GM21528 (cell line): Measurements from ENCODE around the gene SDR42E2.
"Not testable (repeated sequence)": the region's sequence is repeated elsewhere in the genome, so short reads cannot be mapped to it uniquely, and the experiment has no call there.

ENCODE experiments used
- ATAC-seq: cut with Tn5 transposase; IDR thresholded peaks from one replicate; pipeline ENCODE4 v1.9.1; 2021; ENCODE audit warnings: mild to moderate bottlenecking, moderate library complexity; ENCODE audit not compliant: unreplicated experiment, low FRiP score

Gene SDR42E2

GRCh38 chr16:22153078-22153477, 9.2 kb upstream of the SDR42E2 start:
- ATAC-seq, result not testable (repeated sequence)

- no peak for ATAC-seq
These were observed 905 bp upstream of the SDR42E2 start for GRCh38 chr16:22161401-22161800.

- ATAC-seq, result no peak
These were observed 327 bp downstream of the SDR42E2 start for GRCh38 chr16:22162656-22163009.

- ATAC-seq, result no peak
These were observed 1.5 kb downstream of the SDR42E2 start for GRCh38 chr16:22163806-22164205.

- ATAC-seq, result no peak
These were observed 2.2 kb downstream of the SDR42E2 start for GRCh38 chr16:22164482-22164881.

GRCh38 chr16:22165508-22166285, 3.4 kb downstream of the SDR42E2 start:
- ATAC-seq, result no peak

GRCh38 chr16:22171953-22172352, 9.6 kb downstream of the SDR42E2 start:
- ATAC-seq, result no peak

GRCh38 chr16:22172642-22173041, 10.3 kb downstream of the SDR42E2 start:
- not testable (repeated sequence) for ATAC-seq

GRCh38 chr16:22174642-22175041, 12.3 kb downstream of the SDR42E2 start:
- ATAC-seq, result no peak

- ATAC-seq, result no peak
These were observed 15.9 kb downstream of the SDR42E2 start for GRCh38 chr16:22177968-22178930.

GRCh38 chr16:22181426-22181825, 19.1 kb downstream of the SDR42E2 start:
- ATAC-seq, result no peak

- no peak for ATAC-seq
These were observed 19.5 kb downstream of the SDR42E2 start for GRCh38 chr16:22181843-22182242.

- no peak for ATAC-seq
These were observed 21.0 kb downstream of the SDR42E2 start for GRCh38 chr16:22183335-22183734.

GRCh38 chr16:22183901-22184614, 21.8 kb downstream of the SDR42E2 start:
- ATAC-seq, result no peak

- no peak for ATAC-seq
These were observed 22.3 kb downstream of the SDR42E2 start for GRCh38 chr16:22184615-22184968.

- no peak for ATAC-seq
These were observed 24.2 kb downstream of the SDR42E2 start for GRCh38 chr16:22186517-22186916.

GRCh38 chr16:22188267-22188594, 25.9 kb downstream of the SDR42E2 start:
- ATAC-seq, result no peak

- ATAC-seq, result no peak
These were observed 26.5 kb downstream of the SDR42E2 start for GRCh38 chr16:22188595-22189442.

GRCh38 chr16:22189473-22190080, 27.3 kb downstream of the SDR42E2 start:
- ATAC-seq, result no peak
